HG03280 (cell line): ENCODE data around the gene ALB.

Experiments used
- ATAC-seq: cut with Tn5 transposase; IDR thresholded peaks from one replicate; pipeline ENCODE4 v1.9.1; 2021; ENCODE audit warnings: mild to moderate bottlenecking, moderate library complexity; ENCODE audit not compliant: unreplicated experiment

ALB gene

GRCh38 chr4:73448448-73449203, 44.5 kb downstream of the ALB start:
- no peak for ATAC-seq

- no peak for ATAC-seq
Measured at GRCh38 chr4:73450398-73451004, 46.4 kb downstream of the ALB start.

GRCh38 chr4:73451404-73451803, 47.3 kb downstream of the ALB start:
- no peak for ATAC-seq

- no peak for ATAC-seq
Measured at GRCh38 chr4:73451981-73452747, 48.1 kb downstream of the ALB start.

GRCh38 chr4:73452953-73453700, 49.0 kb downstream of the ALB start:
- no peak for ATAC-seq

- ATAC-seq: no peak
Measured at GRCh38 chr4:73453701-73454005, 49.6 kb downstream of the ALB start.

GRCh38 chr4:73454920-73455319, 50.8 kb downstream of the ALB start:
- ATAC-seq: no peak

GRCh38 chr4:73456177-73457022, 52.3 kb downstream of the ALB start:
- ATAC-seq: no peak

- ATAC-seq: no peak
Measured at GRCh38 chr4:73458184-73459047, 54.3 kb downstream of the ALB start.

GRCh38 chr4:73459048-73459421, 54.9 kb downstream of the ALB start:
- ATAC-seq: no peak

GRCh38 chr4:73460913-73461522, 56.9 kb downstream of the ALB start:
- no peak for ATAC-seq

GRCh38 chr4:73468170-73468569, 64.1 kb downstream of the ALB start:
- no peak for ATAC-seq

GRCh38 chr4:73470728-73471127, 66.6 kb downstream of the ALB start:
- no peak for ATAC-seq
